Natural killer cell treated with Interleukin-12 subunit alpha and Interleukin-12 subunit beta and Interleukin-15 and Interleukin-18, amount 100 ng/mL, for 72 hours (primary cell): ENCODE data around the gene WIPF2. TPM values are rescaled to one million over a fixed set of nuclear protein-coding genes. Genes with fewer than 3 reads are reported as not detected.
A peak's percentile ranks its signal among the peaks of the same experiment; 100 is the strongest.

Source experiments
- ATAC-seq, 2 donors: fragments of 150-1000 bp; cut with Tn5 transposase in 1 of 2; sonication (Bioruptor Pico), chemical (Tn5 transposase) in 1 of 2; 2 replicates each; pipeline ENCODE4 v1.10.0; 2021
- DNase-seq: peaks from one replicate; pipeline ENCODE4 v3.0.0; 2022; ENCODE audit warnings: low spot score
- H3K27ac Mint-ChIP-seq, 2 donors: 1 replicate in 1 of 2; 2 replicates in 1 of 2; pipeline ENCODE4 v1.8.0; 2022; ENCODE audit warnings: mixed read lengths in 2 of 2, mild to moderate bottlenecking in 1 of 2, moderate library complexity in 1 of 2
- H3K27me3 Mint-ChIP-seq, 2 donors: 1 replicate in 1 of 2; 2 replicates in 1 of 2; pipeline ENCODE4 v1.8.0; 2022; ENCODE audit warnings: mixed read lengths in 2 of 2
- H3K36me3 Mint-ChIP-seq: one replicate; pipeline ENCODE4 v1.8.0; 2022; ENCODE audit warnings: mixed read lengths
- H3K4me1 Mint-ChIP-seq, 2 donors: 1 replicate in 1 of 2; 2 replicates in 1 of 2; pipeline ENCODE4 v1.8.0; 2022; ENCODE audit warnings: low read depth in 2 of 2, mixed read lengths in 2 of 2, mild to moderate bottlenecking in 1 of 2
- H3K4me3 Mint-ChIP-seq: one replicate; pipeline ENCODE4 v1.8.0; 2022; ENCODE audit warnings: mixed read lengths
- H3K9me3 Mint-ChIP-seq: 2 replicates; pipeline ENCODE4 v1.8.0; 2022; ENCODE audit warnings: mixed read lengths
- total RNA-seq, 2 donors: library from RNA; stranded (reverse); gene quantifications; one replicate each; pipeline ENCODE4 v1.2.3, GENCODE V29; 2022

Gene WIPF2
- total RNA-seq, 2 donors from 2014 or later = 32.4 to 34.6 TPM

DNA sequence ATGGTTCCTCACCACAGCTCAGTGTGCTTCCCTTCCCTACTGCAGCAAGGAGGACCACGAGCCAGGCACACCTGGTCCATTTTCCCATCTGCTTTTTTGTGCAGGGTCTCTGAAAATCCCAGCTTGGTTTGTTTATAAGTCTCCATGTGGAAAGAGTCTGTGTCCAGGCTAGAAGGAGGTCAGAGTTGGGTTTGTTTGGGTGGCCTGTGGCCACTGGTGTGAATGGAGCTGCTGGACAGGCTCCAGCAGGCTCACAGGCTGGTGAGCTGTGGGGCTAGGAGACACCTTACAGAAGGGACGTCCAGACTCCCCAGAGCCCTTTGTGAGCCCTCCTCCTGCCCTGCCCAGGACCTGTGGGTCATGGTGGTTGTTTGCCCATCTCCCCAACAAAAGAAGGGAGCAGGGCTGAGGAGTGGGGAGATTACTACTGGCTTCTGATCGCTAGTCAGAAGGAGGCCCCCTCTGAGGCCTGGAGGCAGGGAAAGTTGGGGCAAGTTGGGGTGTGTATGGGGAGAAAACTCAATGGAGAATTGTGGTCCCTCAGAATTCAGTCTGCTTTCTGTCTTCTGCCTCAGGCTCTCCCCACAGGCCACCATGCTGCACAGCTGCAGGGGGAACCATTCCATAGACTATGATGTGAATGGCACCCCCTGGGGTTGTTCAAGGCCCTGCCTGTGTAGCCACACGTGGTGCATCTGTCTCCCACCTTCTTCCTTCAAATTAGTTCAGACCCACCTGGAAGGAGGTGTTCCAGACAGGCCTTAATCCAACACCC is 94.0 kb downstream of the WIPF2 start:
- Mint-ChIP-seq H3K27ac (peak overlapping the region in 1 of 2 donors; percentile 84), H3K36me3 (no peaks in the 10 kb centered on the region), H3K27me3 (no peaks in the 10 kb centered on the region), H3K4me3 (peak overlapping the region; percentile 64), H3K4me1 (peaks cover 60 to 76% of the 10 kb centered on the region in 2 donors), H3K9me3 (no peaks in the 10 kb centered on the region)
- no peak for ATAC-seq
- DNase-seq = no peak

DNA sequence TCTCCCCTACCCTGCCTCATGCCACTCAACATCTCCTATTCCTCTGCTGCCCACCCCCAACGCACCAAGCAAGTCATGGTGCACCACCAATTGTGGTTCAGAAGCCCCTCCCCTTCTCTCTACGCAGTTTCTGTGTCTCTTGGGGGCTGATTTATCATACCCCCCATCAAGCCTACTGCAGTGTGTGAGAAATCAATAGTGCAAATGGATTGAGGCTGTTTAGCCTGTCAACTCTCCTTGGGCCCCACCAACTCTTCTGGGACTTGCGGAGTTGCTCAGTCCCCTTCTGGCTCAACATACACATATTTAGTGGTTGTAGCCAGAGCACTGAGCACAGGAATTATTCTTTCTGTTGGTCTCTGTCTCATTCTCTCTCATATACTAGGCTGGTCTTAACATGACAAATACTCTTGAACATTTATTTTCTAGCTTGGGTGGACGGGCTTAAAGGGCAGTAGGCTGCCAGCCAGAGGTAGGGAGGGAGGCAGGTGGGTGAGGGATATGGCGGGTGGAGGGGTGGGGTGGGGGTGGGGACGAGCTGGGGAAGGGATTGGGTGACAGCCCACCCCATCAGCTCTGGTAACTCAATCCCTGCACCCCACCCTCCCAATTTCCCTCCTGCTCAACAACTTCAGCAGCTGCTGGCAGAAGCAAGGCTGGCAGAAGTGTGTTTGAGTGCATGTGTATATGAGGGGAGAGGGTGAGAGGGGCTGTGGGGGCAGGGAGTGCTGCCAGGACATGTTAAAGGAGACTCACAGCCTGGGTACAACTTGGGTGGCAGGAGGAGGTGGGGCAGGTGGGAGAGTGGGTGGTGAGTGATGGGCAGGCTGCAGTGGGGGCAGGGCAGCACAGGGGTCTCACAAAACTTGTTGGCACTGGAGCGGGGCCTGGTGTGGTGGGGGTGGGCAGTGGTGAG is 94.8 kb downstream of the WIPF2 start:
- no peaks in the 10 kb centered on the region for H3K36me3 Mint-ChIP-seq

DNA sequence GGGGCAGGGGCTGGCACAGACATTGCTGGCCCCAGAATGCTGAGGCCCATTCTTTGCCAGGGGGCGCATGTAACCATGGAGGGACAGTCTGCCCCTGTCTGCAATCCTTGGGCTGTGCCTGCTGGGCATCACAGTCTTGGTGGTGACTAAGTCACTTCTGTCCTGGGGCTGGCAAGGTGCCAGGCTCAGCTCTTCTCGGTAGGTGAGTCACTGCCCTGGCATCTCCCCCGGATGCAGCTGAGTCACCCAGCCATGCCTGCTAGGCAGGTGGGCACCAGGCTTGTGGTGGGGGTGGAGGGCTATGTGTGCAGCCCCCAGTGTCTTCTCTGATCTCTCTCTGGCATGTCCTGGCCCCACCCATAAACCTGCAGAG is 95.5 kb downstream of the WIPF2 start:
- Mint-ChIP-seq H3K4me1 (peaks cover 73 to 83% of the 10 kb centered on the region in 2 donors), H3K27me3 (no peaks in the 10 kb centered on the region), H3K27ac (peak overlapping the region in 1 of 2 donors; percentile 77)

More for the DNA sequence above, 94.8 kb downstream of the WIPF2 start:
- DNase-seq = no peak
- H3K4me1 Mint-ChIP-seq = peaks cover 66 to 82% of the 10 kb centered on the region in 2 donors
- peak overlapping the region; percentile 76 for H3K4me3 Mint-ChIP-seq
- no peak for ATAC-seq
- peak overlapping the region in 1 of 2 donors; percentile 84 for H3K27ac Mint-ChIP-seq
- no peaks in the 10 kb centered on the region for H3K9me3 Mint-ChIP-seq
- no peaks in the 10 kb centered on the region for H3K27me3 Mint-ChIP-seq

DNA sequence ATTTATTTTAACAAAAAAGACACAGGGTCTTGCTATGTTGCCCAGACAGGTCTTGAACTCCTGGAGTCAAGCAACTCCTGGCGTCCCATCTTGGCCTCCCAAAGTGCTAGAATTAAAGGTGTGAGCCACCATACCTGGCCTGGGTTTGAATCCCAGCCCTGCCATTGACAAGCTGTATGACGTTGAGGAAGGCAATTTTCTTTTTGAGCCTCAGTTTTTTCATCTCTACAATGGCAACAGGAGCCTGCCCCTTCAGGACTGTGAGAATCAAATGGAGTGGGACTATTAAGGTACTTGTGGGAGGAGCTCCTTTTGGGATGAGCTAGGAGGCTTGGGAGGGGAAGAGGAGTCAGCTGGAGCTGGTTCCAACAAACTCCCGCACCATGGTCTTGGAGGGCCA is 96.1 kb downstream of the WIPF2 start:
- H3K27me3 Mint-ChIP-seq = no peaks in the 10 kb centered on the region
- H3K36me3 Mint-ChIP-seq = no peaks in the 10 kb centered on the region
- ATAC-seq (no peak), DNase-seq (no peak)
- H3K27ac Mint-ChIP-seq = peak overlapping the region in 1 of 2 donors; percentile 77
- H3K4me1 Mint-ChIP-seq = peaks cover 79 to 83% of the 10 kb centered on the region in 2 donors
- H3K4me3 Mint-ChIP-seq = peak overlapping the region; percentile 30
- H3K9me3 Mint-ChIP-seq = no peaks in the 10 kb centered on the region

More for the DNA sequence above, 95.5 kb downstream of the WIPF2 start:
- DNase-seq = peak; percentile 88
- Mint-ChIP-seq H3K4me3 (peak overlapping the region; percentile 76), H3K36me3 (no peaks in the 10 kb centered on the region), H3K9me3 (no peaks in the 10 kb centered on the region)
- ATAC-seq = peak; percentile 60 to 70

DNA sequence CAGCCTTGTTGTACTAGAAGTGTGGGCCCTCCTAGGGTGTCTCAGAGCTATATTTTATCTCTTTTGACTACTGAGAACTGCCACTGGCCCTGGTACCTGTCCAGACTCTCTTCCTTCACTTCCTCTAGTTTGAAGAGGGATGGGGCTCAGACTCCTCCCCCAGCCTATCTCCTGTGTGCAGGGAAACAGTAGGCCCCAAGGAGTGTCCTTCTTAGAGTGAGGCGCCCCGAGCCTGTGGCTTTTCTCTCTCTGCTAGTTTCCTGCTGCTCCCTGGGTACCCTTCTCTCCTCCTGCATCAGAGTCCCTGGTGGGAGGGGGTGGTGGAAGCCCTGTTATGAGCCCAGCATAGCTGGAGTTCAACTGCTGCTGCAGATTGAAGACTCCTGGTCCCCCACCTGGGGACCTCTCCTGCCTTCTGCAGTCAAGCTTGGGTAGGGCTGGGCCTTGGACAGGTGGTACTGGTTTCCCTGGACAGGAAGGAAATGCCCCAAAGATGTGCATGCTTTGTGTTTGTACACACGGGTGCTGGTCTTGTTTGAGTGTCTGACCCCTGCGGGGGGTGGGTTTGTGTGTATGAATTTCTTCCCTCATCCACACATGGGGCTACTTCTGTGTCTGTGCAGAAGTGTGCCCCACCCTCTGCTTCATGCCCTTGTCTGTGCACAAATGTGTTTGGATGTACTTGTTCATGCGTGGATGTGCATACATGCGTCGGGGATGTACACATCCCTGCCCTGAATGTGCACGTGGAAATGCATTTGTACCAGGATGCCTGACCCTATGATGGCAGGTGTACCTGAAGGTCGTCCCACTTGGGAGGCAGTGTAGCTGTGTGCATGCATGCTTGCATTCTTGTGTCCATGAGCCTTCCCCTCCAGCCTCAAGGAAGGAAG is 96.8 kb downstream of the WIPF2 start:
- peaks cover 85 to 86% of the 10 kb centered on the region in 2 donors for H3K4me1 Mint-ChIP-seq

DNA sequence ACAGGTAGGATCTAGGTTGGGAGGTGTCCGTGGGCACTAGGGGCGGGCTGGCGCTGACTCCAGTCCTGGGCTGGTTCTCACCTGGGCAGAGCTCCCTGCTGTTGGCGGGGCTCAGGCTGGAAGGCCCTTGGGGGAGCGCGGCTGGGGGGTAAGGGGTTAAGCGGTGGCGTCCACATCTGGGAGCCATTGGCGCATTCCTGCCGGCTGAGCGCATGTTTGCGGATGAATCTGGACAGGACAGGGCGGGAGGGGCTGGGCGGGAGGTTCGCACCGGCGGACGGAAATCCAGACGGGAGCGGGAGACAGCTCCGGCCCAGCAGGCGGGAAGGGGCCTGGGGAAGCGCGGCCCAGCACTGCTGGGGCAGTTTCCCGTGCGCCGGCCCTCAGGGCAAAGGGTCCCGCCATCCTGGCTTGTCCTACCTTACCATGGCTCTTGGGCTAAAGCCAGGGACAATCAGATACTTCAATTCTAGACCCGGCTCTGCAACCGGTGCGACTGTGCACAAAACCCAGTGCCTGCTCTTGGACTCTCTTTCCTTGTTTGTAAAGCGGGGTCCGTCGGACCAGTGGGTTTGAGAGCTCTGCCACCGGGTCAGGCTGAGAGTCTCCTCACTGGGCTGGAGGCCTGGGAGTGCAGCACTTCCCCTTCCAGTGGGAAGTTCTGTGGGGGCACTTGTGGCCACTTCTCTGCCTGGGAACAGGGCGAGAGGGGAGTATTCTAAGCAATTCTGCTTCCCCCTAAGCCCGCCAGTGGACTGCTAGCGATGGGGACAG is 97.7 kb downstream of the WIPF2 start:
- DNase-seq (no peak), ATAC-seq (no peak)
- H3K4me3 Mint-ChIP-seq = peak overlapping the region; percentile 93
- H3K9me3 Mint-ChIP-seq = no peaks in the 10 kb centered on the region
- H3K36me3 Mint-ChIP-seq = no peaks in the 10 kb centered on the region
- H3K27ac Mint-ChIP-seq = peak overlapping the region; percentile 84 to 99
- H3K27me3 Mint-ChIP-seq = no peaks in the 10 kb centered on the region
- H3K4me1 Mint-ChIP-seq = peaks cover 79 to 86% of the 10 kb centered on the region in 2 donors

More for the DNA sequence above, 96.8 kb downstream of the WIPF2 start:
- Mint-ChIP-seq H3K36me3 (no peaks in the 10 kb centered on the region), H3K4me3 (peak overlapping the region; percentile 36), H3K27me3 (no peaks in the 10 kb centered on the region), H3K9me3 (no peaks in the 10 kb centered on the region), H3K27ac (peak overlapping the region in 1 of 2 donors; percentile 77)
- no peak for DNase-seq
- ATAC-seq = no peak

DNA sequence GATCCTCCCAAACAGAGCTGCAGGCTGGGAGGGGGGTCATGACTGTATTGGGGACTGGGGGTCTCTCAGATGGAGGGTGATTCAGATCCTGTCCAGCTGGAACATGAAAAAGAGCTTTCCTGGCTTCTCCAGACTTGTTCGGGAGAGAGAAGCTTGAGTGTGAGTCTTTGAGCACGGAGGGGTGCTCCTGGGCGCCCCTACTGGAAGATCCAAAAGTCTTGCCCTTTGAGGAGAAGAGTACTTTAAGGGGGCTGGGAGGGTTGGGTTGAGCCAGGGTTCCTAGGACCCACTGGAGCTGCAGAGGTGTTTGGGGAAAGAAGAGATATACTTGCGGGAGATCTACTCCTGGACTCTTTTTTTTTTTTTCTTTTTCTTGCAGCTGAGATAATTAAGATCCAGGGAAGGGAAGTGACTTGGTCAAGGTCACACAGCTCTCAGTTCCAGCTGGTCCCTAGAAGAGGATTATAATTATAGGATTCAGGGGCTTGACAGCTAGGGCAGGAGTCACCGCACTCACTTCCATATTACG is 98.3 kb downstream of the WIPF2 start:
- H3K4me3 Mint-ChIP-seq = peak overlapping the region; percentile 93
- H3K27ac Mint-ChIP-seq = peak overlapping the region; percentile 84 to 99
- H3K36me3 Mint-ChIP-seq = no peaks in the 10 kb centered on the region
- H3K27me3 Mint-ChIP-seq = no peaks in the 10 kb centered on the region
- no peaks in the 10 kb centered on the region for H3K9me3 Mint-ChIP-seq
- peaks cover 79 to 86% of the 10 kb centered on the region in 2 donors for H3K4me1 Mint-ChIP-seq
- ATAC-seq (no peak), DNase-seq (no peak)

DNA sequence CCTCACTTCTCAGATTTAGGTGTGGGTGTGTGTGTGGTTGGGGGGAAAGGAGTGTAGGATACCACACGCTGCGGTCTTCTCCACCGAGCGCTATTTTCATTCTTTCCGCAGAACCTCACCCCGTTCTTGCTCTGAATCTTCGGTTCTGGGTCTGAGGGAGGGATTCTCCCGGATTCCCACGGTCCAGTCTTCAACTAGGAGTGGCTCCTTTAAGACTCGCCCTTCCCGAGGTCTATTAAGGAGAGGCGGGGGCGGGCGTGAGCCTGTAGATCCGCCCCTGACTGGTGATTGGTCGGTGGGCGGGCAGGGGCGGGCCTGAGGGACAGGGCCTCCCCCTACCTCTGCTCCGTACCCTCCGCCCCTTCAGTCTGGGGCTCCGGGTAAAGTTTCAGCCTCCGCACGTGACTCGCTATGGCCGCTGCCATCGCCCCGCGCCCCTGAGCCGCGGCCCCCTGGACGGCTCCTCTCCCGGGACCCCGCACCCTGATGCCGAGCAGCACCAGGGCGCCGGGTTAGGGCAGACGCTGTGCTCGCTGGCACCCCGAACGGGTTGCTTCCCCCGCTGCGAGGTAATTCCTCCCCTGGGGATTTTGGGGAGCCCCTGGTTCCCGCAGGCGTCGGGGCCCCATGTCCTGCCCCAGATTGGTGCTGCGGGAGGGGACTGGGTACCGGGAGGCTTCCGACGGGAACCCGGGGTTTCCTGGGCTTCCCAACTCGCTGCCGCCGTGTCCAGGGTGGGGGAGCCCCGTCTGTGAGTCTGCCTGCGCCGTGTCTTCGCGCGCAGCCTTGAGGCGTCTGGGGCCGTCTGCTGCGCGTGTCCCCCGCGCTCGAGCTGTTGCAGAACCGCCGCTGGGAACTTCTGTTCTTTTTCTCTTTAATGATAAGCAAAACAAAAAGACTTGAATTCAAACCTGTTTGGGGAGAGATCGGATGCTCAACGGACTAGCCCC is 99.1 kb downstream of the WIPF2 start:
- Mint-ChIP-seq H3K27me3 (no peaks in the 10 kb centered on the region), H3K36me3 (no peaks in the 10 kb centered on the region), H3K4me1 (peaks cover 80 to 89% of the 10 kb centered on the region in 2 donors), H3K9me3 (no peaks in the 10 kb centered on the region), H3K27ac (peak overlapping the region; percentile 98 to 99), H3K4me3 (peak overlapping the region; percentile 93)
- DNase-seq (peak; percentile 92), ATAC-seq (peak; percentile 87 to 90)

DNA sequence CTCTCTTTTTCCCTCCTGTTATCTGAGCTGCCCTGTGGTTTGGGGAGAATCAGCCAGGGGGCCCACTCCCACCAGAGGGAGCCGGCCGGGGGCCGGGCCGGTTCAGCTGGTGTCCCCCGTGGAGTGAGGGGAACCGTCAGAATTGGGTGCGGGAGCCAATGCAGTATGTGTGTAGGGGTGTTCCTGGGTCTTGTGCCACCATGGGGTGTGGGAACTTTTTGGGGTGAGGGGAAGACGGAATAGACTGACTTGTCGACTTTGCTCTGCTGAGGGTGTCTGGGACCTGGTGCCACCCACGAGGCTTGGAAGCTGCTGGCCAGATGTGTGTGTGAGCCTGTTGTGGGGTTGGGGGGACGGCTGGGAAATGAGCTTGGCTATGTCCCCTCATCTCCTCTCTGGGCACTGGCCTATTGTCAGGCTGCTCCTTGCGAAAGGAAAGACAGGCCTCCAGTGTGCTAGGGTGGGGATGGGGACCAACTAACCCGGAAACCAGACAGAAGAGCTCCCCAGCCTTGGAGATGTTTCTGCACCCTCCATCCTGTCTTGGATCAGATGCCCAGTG is 99.8 kb downstream of the WIPF2 start:
- H3K27me3 Mint-ChIP-seq = no peaks in the 10 kb centered on the region
- peak overlapping the region; percentile 93 for H3K4me3 Mint-ChIP-seq
- H3K9me3 Mint-ChIP-seq = no peaks in the 10 kb centered on the region
- H3K36me3 Mint-ChIP-seq = no peaks in the 10 kb centered on the region
- DNase-seq (no peak), ATAC-seq (no peak)
- H3K27ac Mint-ChIP-seq = peak overlapping the region; percentile 98 to 99
- H3K4me1 Mint-ChIP-seq = peaks cover 80 to 90% of the 10 kb centered on the region in 2 donors

DNA sequence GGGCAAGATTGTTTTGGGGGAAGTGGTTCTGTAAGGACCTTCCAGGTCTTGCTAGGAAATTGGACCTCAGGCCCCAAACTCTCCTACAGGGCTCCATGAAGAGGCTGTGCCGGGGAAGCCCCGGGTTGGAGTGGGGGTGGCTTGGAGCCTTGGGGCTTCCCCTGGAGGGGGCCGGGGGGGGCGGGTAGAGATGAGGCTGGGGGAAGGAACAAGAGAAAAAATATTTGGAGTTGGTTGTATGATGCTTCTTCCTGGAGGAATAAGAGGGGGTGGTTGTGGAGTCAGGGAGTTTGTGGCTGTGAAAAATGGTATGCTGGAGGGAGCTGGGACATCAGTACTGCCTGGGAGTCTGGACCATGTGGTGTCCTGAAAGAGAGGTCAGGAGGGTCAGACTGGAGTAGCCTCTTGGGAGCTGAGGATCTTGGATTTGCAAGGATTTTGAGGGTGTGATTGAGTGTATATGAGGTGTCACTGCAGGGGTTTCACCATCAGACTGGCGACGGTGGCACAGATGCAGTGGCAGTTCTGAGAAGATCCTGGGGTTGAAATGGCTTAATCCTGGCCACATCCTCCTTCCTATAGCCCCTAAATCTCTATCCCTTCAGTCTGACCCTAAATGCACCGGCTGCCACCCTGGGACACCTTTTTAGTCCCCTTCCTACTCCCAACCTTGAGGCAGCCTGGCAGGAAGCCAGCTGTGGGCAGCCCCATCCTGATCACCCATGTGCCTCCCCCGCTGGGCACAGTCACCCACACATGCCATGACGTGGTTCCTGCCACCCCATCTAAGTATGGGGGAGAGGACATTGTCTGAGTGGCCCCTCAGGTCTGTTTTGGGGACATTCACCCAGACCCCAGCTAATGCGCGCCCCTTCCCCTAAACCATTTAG is 100.8 kb downstream of the WIPF2 start:
- peak; percentile 74 for DNase-seq
- no peaks in the 10 kb centered on the region for H3K27me3 Mint-ChIP-seq
- no peak for ATAC-seq
- peak overlapping the region; percentile 93 for H3K4me3 Mint-ChIP-seq
- H3K36me3 Mint-ChIP-seq = no peaks in the 10 kb centered on the region
- H3K4me1 Mint-ChIP-seq = peaks cover 77 to 89% of the 10 kb centered on the region in 2 donors
- peak overlapping the region; percentile 98 to 99 for H3K27ac Mint-ChIP-seq
- no peaks in the 10 kb centered on the region for H3K9me3 Mint-ChIP-seq
